Dermis microvascular lymphatic vessel endothelial cell (primary cell): ENCODE measurements around the gene DLGAP4. TPM values are rescaled to one million over a fixed set of nuclear protein-coding genes. Genes with fewer than 3 reads are reported as not detected.

ENCODE experiments used
- total RNA-seq: library from RNA; depleted of rRNA; stranded (reverse); fragments of >200 nt; gene quantifications from 2 replicates; pipeline ENCODE4 v1.2.1, GENCODE V29; 2014

The DLGAP4 gene
- total RNA-seq, 1 donor from 2014 or later = 7.8 TPM

Other genes starting within 250 kb of the DLGAP4 start
- 7.3 and 22.4 TPM in 2 replicates for gene EPB41L1, start 151.6 kb upstream of the DLGAP4 start, total RNA-seq
- gene AAR2, start 69.9 kb upstream of the DLGAP4 start, total RNA-seq = 20.0 and 28.8 TPM in 2 replicates
- gene MYL9, start 235.2 kb downstream of the DLGAP4 start, total RNA-seq = 0.77 and 1.8 TPM in 2 replicates